ENCODE results near the gene ENTHD1. TPM values are rescaled to one million over a fixed set of nuclear protein-coding genes. Genes with fewer than 3 reads are reported as not detected.
"Not testable (repeated sequence)": the region's sequence is repeated elsewhere in the genome, so short reads cannot be mapped to it uniquely, and the experiment has no call there.

ENTHD1 gene
- total and polyA plus RNA-seq, 2 experiments from 2014 or later: not detected

- Histone ChIP-seq H3K27ac (no peak overlapping the region), H3K4me1 (ENCODE audit: low read depth) (no peaks in the 10 kb centered on the region), H3K4me3 (no peak overlapping the region), H3K27me3 (peaks cover 3% of the 10 kb centered on the region), H3K36me3 (no peaks in the 10 kb centered on the region), H3K9me3 (ENCODE audit: low read depth) (no peaks in the 10 kb centered on the region)
- DNase-seq (ENCODE audit: low read depth in 1 of 2, low spot score in 1 of 2): no peak
- TF ChIP-seq CTCF (IDR thresholded peaks at IDR 0.05; ENCODE audit: low read depth, low read length): no peak
Measured at GRCh38 chr22:39883057-39883456, 10.5 kb downstream of the ENTHD1 start.

GRCh38 chr22:39880722-39881121 lies 12.8 kb downstream of the ENTHD1 start:
- H3K36me3 ChIP-seq: no peaks in the 10 kb centered on the region
- no peaks in the 10 kb centered on the region for H3K4me1 ChIP-seq (ENCODE audit: low read depth)
- TF ChIP-seq CTCF (IDR thresholded peaks at IDR 0.05; ENCODE audit: low read depth, low read length): no peak

GRCh38 chr22:39877079-39877845 lies 16.3 kb downstream of the ENTHD1 start:
- no peak for TF ChIP-seq CTCF (IDR thresholded peaks at IDR 0.05; ENCODE audit: low read depth, low read length)
- Histone ChIP-seq H3K4me1 (ENCODE audit: low read depth) (no peaks in the 10 kb centered on the region), H3K27ac (no peak overlapping the region), H3K9me3 (ENCODE audit: low read depth) (no peaks in the 10 kb centered on the region), H3K4me3 (no peak overlapping the region), H3K27me3 (no peaks in the 10 kb centered on the region), H3K36me3 (no peaks in the 10 kb centered on the region)
- peak in 1 of 2 donors; percentile 7 for DNase-seq (ENCODE audit: low read depth in 1 of 2, low spot score in 1 of 2)

More at GRCh38 chr22:39880722-39881121, 12.8 kb downstream of the ENTHD1 start:
- Histone ChIP-seq H3K4me3 (no peak overlapping the region), H3K9me3 (ENCODE audit: low read depth) (no peaks in the 10 kb centered on the region), H3K27me3 (peaks cover 1% of the 10 kb centered on the region), H3K27ac (no peak overlapping the region)
- DNase-seq (ENCODE audit: low read depth in 1 of 2, low spot score in 1 of 2): no peak

GRCh38 chr22:39875176-39875885 lies 18.2 kb downstream of the ENTHD1 start:
- H3K4me3 ChIP-seq; DNase-seq (ENCODE audit: low read depth in 1 of 2, low spot score in 1 of 2): not testable (repeated sequence)

GRCh38 chr22:39873965-39874364 lies 19.6 kb downstream of the ENTHD1 start:
- no peak overlapping the region for H3K27ac ChIP-seq
- no peak for TF ChIP-seq CTCF (IDR thresholded peaks at IDR 0.05; ENCODE audit: low read depth, low read length)
- H3K4me1 ChIP-seq (ENCODE audit: low read depth): no peaks in the 10 kb centered on the region
- no peak overlapping the region for H3K4me3 ChIP-seq
- DNase-seq (ENCODE audit: low read depth in 1 of 2, low spot score in 1 of 2): no peak
- H3K36me3 ChIP-seq: no peaks in the 10 kb centered on the region
- no peaks in the 10 kb centered on the region for H3K27me3 ChIP-seq
- H3K9me3 ChIP-seq (ENCODE audit: low read depth): no peaks in the 10 kb centered on the region

More at GRCh38 chr22:39875176-39875885, 18.2 kb downstream of the ENTHD1 start:
- H3K9me3 ChIP-seq (ENCODE audit: low read depth); H3K4me1 ChIP-seq (ENCODE audit: low read depth); H3K27me3 ChIP-seq; H3K27ac ChIP-seq; H3K36me3 ChIP-seq: not testable (repeated sequence)

- no peaks in the 10 kb centered on the region for H3K27me3 ChIP-seq
- H3K27ac ChIP-seq: no peak overlapping the region
- no peak overlapping the region for H3K4me3 ChIP-seq
- H3K36me3 ChIP-seq: no peaks in the 10 kb centered on the region
- TF ChIP-seq CTCF (IDR thresholded peaks at IDR 0.05; ENCODE audit: low read depth, low read length): no peak
- no peaks in the 10 kb centered on the region for H3K4me1 ChIP-seq (ENCODE audit: low read depth)
- no peak for DNase-seq (ENCODE audit: low read depth in 1 of 2, low spot score in 1 of 2)
- H3K9me3 ChIP-seq (ENCODE audit: low read depth): no peaks in the 10 kb centered on the region
Measured at GRCh38 chr22:39872548-39872947, 21.0 kb downstream of the ENTHD1 start.

All from cardiac muscle cell (in vitro differentiated cells and primary cell).